Glomerular endothelial cell (primary cell): ENCODE data around the gene PLD2. TPM values are rescaled to one million over a fixed set of nuclear protein-coding genes. Genes with fewer than 3 reads are reported as not detected.
"Not testable (repeated sequence)": the region's sequence is repeated elsewhere in the genome, so short reads cannot be mapped to it uniquely, and the experiment has no call there.

Experiments
- DNase-seq: peaks from one replicate; pipeline ENCODE4 v3.0.0-alpha.2; 2011; ENCODE audit warnings: low read depth, low spot score; ENCODE audit errors: extremely low read depth
- total RNA-seq: library from RNA; depleted of rRNA; stranded (reverse); fragments of >200 nt; gene quantifications from 2 replicates; pipeline ENCODE4 v1.2.3, GENCODE V29; 2015

Gene PLD2
- total RNA-seq, 1 donor from 2014 or later: 33.5 TPM

DNA sequence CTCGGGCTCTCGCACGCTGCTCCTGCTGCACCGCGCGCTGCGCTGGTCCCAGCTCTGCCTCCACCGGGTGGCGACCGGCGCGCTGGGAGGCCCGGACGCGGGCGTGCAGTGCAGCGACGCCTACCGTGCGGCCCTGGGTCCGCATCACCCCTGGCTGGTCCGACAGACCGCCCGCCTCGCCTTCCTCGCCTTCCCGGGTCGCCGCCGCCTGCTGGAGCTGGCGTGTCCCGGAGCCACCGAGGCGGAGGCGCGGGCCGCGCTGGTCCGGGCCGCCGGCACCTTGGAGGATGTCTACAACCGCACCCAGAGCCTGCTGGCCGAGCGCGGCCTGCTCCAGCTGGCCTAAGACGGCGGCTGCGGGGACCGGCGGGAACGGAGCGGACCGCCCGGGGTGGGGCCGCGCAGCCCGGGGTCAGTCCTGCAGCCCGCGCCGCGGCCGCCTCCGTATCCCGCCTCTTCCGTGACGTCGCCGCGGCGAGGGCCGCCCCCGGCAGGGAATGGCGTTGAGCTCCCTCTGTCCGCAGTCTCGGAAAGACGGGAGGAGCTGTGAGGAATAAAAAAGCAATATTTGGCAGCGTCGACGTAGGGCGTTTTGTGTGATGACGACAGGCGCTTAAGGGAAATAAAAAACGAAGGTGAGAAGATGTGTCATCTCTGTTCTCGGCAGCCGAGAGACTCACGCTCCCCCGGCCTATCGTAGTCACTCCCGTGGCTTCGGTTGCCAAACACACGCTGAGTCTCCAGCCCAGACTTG is 16.8 kb upstream of the PLD2 start:
- no peak for DNase-seq

DNA sequence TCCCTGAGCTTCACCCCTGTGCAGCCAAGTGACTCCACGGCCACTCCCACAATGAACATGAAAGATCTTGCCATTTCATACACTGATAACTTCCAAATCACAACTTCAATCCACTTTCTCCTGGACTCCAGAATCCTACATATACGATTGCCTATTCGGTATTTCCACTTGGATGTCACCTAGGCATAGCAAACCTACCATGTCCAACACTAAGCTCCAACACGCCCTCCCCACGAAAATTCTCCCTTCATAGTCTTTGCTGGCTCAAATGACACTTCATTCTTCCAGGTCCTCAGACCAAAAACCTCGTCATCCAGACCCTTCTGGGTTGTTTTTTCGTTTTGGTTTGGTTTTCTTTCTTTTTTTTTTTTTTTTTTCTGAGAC is 16.3 kb upstream of the PLD2 start:
- no peak for DNase-seq

DNA sequence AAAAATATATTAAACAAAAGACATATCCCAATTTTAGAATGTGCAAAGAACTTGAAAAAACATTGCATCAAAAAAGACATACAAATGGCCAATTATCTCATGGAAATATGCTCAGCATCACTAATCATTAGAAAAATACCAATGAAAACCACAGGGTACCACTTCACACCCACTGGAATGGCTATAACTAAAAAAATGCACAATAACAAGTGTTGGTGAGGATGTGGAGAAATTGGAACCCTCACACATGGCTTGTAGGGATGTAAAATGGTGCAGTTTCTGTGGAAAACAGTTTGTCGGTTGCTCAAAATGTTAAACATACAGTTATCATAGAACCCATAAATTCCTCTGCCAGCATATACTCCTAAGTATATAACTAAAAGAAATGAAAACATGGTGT is 11.8 kb upstream of the PLD2 start:
- no peak for DNase-seq

DNA sequence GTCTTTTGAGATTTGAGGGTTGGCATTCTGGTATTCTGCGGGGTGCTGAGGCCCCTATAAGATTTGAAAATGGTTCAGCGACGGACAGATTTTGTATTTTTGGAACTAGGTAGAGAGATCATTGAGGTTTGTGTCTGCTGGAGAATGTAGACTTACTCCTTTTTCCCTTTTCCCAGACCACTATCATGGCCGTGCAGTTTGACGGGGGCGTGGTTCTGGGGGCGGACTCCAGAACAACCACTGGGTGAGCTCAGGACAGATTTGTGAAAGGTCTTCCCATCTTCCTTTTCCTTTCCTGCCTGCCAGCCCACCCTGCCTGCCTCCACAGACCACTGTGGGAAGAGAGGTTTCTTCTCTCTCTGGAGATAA is 10.4 kb upstream of the PLD2 start:
- DNase-seq: no peak

DNA sequence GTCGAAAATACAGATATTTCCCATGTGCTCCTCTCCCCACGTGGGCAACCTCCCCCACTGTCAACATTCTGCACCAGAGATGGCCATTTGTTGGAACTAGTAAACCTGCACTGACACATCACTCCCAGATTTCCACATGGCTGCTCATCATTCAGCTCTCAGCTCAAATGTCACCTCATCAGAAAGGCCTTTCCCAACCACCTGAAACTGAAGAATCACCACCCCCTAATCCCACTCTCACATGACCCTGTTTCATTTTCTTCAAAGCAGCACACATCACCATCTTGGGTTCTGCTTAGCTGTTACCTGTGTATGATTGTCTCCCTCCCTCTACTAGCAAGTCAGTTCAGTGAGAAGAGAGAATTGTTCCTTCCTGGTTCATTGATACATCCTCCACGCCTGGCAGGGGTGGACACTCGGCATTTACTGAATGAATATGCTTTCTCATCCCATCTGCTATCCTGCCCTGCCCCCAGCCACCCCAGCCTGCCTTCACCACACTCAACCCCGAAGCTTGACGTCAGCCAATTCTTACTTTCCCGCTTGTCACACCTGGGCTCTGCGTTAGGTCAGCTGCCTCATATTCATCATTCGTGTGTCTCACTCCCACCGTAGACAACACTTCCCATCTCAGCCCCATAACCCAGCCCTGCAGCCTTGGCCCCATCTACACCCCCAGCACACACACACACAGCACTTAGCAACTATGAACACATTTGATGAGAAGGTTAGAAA is 6.3 kb upstream of the PLD2 start:
- no peak for DNase-seq

DNA sequence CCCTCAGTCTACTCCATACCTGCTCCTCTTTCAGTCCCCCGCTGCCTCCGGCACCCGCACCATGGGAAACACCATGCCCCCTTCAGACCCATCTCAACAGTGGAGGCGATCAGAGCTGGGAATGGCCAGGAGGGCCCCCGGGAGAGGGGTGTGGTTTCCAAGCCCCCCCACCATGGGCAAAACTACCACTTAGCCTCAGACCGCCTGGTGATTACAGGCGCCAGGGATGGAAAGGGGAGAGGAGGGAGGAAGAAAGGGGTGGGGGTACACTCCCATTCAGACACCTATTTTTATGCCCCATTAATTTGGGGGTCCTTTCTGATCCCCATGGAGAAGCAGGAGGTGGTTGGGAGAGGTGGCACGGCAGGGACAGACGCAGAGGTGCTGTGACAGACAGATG is 4.7 kb upstream of the PLD2 start, which contains the start of gene C17orf114:
Gene C17orf114 (minus strand): TSS at position 101 of the 400 bp plus-strand sequence.
- DNase-seq: no peak

DNA sequence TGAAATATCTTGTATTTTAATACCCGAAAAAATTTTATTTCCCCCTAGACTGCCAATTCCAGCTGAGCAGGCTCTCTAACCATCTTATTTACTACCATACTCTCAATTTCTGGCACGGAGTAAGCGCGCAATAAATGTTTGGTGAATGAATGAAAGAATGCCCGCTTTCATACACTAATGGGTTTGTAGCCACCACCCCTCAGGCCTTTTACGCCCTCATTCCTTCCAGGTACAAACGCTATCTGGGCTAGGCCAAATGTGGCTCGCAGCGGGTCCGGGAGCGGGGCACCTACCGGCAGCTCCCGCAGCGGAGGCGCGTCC is 536 bp upstream of the PLD2 start:
- DNase-seq: no peak

DNA sequence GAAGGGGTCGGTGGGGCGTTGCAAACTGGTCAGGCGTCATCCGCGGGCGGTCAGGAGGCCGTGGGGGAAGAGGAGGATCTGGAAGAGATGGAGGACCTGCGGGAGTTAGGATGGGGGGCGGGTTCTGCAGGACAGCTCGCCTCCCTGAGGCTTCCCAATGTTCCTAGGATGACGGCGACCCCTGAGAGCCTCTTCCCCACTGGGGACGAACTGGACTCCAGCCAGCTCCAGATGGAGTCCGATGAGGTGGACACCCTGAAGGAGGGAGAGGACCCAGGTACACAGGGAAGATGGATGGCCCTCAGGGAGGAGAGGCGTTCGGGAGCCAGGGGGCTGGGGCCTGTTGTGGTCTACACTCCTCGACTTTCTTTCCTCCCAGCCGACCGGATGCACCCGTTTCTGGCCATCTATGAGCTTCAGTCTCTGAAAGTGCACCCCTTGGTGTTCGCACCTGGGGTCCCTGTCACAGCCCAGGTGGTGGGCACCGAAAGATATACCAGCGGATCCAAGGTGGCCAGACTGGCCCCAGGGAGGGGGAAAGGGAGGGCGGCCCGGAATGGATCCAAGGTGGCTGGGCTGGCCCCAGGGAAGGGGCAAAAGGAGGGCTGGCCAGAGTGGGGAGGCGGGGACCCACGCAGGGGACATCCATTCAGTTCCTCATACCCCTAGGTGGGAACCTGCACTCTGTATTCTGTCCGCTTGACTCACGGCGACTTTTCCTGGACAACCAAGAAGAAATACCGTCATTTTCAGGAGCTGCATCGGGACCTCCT is 839 bp downstream of the PLD2 start:
- no peak for DNase-seq

DNA sequence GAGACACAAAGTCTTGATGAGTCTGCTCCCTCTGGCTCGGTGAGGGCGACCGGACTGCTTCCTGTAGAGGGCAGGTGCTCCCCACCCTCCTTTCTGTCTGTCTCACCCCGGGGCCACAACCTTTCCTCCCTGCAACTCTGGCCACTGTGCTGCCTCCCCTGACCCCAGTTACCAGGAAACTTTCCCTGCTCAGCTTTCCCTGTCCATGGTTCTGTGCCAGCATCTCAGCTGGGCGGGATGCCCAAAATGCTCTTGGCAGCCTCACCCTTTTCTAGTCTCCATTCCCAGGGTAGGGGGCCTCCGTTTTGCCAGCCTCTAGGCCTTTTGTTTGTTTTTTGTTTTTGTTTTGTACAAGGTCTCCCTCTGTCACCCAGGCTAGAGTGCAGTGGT is 1.4 kb downstream of the PLD2 start:
- DNase-seq: no peak

DNA sequence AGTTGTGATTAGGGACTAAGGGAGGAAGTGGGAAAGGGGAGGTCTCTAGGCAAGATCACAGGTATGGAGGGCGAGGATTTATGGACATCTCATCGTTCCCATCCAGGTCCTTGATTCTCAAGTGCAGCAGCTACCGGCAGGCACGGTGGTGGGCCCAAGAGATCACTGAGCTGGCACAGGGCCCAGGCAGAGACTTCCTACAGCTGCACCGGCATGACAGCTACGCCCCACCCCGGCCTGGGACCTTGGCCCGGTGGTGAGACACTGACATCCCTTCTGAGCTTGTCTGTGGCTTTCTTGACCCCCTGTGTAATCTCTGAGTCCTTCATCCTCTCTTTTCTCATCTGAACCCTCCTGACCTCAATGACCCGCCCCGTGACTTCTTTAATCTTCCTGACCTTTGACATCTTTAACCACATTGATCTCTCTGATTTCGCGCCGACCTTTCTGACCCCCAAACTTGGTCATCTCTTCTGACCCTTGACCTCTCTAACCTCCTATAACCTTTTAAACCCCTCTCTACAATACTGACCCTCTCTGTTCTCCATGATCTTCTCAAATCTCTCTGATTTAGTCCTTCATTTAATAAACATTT is 3.8 kb downstream of the PLD2 start:
- no peak for DNase-seq

DNA sequence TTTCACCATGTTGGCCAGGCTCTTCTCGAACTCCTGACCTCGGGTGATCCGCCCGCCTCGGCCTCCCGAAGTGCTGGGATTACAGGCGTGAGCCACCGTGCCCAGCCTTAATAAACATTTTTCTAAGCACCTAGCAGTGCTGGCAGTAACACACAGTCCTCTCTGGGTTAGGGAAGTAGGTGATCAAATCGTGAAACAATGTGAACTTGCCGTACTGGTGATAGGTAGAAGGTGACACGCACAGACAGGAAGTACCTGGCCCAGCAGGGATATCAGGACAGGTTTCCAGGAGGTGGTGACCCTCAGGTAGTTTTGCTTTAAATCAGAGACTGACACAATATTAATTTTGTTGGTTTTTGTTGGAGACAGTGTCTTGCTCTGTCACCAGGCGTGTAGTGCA is 4.5 kb downstream of the PLD2 start:
- no peak for DNase-seq

DNA sequence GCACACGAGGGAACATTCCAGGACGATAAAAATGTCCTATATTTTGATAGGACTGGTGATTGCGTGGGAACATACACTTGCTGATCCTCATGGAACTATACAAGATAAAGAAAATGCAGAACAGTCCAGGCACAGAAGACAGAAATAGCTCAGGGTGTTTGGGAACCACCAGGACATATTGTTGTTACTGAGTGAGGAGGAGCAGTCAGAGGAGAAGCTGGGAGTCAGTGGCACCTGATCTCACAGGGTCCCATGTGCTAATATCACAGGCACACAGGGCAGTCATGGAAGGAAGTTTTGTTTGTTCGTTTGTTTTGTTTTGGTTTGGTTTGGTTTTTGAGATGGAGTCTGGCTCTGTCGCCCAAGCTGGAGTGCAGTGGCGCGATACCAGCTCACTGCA is 5.7 kb downstream of the PLD2 start:
- no peak for DNase-seq

DNA sequence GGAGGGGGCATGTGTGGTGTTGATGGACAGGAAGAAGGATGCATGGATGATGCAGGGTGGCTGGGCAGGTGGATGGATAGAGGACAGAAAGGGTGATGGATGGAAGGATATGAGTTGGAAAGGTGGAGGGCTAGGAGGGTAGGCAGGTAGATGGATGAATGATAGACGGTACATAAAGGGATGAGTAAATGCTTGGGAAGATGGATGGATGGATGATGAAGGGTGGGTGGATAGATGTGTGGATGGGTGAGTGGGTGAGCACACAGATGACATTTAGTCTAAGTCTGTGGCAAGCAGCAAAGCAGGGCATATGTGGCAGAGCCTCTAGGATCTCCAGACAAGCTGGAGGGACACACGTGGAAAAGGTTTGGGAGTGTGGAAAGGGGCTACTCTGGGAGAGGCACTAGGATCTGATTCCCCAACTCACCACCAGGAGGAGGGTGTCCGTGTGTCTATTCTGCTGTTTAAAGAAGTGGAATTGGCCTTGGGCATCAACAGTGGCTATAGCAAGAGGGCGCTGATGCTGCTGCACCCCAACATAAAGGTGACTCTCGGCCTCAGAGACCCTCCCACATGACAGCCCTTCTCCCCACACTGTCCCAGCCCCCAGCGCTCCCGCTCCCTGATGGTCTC is 8.2 kb downstream of the PLD2 start:
- no peak for DNase-seq

DNA sequence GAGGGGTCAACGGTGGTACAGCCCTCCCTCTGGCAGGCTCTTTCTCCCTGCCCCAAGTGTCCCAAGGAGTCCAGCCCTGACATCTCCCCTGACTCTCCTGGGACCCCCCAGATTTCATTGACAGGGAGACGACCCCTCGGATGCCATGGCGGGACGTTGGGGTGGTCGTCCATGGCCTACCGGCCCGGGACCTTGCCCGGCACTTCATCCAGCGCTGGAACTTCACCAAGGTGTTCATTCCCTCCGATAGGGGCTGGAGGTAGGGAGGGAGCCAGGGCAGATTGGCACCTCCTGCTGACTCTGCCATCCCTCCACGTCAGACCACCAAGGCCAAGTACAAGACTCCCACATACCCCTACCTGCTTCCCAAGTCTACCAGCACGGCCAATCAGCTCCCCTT is 9.9 kb downstream of the PLD2 start:
- no peak for DNase-seq

DNA sequence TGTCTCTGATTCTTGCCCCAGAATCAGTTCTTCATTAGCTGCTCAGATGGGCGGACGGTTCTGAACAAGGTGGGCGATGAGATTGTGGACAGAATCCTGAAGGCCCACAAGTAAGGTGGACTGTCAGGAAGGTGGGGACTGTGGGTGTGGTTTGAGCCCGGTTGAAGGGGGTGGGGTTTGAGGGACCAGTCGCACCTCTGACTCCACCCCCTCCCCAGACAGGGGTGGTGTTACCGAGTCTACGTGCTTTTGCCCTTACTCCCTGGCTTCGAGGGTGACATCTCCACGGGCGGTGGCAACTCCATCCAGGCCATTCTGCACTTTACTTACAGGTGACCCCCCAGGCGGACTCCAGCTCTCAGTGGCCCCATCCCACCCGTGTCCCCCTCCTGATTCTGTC is 11.3 kb downstream of the PLD2 start:
- DNase-seq: no peak

DNA sequence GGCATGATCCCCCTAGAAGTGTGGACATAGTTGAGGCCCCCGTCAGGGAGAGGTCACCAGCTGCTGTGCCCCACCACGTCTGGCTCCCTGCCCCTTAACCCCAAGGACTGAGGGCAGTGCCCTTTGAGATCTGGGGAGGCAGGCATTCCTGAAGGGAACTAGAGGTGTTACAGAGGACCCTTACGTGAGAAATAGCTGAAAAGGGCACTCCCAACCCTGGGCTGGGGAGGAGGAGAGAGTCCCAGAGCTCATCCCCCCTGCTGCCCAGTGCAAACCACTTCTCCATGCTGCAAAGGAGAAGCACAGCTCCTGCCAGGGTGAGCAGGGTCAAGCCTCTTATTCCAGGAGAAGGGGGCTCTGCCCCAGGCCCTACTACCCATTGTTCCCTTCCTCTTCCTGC is 15.9 kb downstream of the PLD2 start:
- no peak for DNase-seq

DNA sequence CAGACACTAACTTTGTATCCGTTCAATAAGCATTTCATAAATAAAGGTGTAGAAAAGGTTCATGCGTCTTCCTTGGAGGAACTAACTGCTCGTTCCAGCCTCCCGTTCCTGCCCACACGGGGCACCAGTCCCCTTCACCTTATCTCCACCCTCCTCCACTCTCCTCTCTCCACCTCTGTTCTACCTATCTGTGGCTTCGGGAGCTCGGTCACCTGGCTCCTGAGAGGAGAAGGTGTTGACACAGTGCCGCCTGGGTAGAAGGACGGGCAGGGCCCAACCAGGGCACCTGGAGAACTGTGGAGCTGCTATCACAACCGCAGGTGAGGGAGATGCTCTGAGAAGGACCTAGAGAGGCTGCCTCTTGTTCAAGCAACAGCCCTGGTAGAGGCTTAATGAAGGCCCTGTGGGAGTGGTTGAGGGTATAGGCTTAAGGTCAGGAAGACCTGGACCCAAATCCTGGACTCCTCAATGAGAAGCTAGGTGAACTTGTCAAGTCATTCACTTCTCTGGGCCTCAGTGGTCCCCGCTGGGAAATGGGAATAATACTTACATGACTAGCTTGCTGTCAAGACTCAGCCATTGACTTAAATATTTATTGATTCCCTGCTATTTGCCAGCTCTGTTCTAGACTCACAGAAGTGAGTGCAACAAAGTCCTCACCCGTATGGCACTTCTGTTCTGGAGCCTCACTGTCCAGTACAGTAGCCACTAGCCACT is 16.6 kb downstream of the PLD2 start:
- no peak for DNase-seq

DNA sequence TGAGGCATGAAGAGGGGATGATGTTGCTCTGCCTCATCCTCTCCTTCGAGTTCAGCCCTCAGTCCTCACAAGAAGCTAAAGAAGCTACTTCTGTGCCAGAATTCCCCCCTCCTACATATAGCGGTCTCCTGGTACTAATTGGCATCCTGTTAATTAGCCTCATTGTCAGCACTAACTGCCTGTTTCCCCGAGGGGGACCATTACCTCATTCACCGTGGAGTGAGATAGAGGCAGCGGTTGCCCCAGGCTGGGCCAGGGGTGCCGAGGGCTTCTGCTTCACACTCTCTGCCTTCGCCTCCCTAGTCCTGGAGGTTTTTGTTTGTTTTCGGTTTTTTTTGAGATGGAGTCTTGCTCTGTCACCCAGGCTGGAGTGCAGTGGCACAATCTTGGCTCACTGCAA is 20.4 kb downstream of the PLD2 start:
- DNase-seq: no peak

DNA sequence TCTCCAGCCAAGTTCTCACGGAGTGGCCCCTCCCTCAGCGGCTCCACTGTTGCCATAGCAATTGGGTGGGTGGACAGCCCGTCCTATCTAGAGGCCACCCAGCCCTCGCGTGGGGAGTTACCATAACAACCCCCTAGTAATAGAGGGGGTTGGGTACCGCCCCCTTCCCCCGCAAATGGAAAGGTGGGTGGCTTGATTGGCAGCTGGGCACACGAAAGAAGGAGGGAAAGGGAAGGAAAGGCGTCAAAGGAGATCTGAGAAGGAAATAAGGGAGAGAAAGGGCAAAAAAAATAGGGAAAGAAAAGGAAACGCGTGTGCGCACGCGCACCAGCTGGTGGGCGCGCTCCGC is 25.9 kb downstream of the PLD2 start:
- DNase-seq: not testable (repeated sequence)

DNA sequence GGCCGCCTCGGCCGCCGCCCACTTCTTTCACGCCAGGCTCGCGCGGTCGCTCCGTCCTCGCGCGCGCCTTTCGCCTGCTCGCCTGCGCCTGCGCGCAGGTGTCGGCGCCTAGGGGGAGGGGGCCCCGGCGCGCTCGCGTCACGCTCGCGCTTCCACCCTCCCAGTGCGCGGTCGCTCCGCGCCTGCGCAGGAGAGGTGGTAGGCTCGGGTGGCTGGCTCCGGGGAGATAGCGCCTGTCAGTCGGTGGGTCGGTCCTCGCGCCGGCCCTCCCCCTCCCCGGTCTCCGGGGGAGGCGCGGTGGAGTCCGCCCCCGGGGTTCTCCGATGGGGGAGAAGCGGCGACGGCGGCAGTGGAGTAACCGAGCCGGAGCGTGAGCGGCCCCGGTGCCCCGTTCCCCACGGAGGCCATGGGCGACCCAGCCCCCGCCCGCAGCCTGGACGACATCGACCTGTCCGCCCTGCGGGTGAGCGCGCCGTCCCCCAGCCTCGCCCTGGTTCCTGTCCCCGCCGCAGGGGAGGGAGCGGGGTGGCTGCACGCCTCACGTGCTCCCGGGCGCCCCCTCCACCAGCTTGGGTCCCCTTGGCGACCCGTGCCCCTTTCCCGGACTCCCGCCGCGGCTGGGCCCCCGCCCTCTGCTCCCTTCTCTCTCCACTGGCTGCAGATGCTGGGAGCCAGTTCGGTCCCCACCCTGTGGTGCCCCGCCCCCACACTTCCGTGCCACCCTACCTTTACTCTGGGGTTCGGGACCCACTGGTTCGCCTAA is 26.4 kb downstream of the PLD2 start, which contains the start of gene MINK1:
Gene MINK1 (plus strand): TSS at position 163 of the 763 bp plus-strand sequence. CDS start 244 bp downstream, at position 407.
- no peak for DNase-seq
